ENCODE data around the gene SHROOM2.
A peak's percentile ranks its signal among the peaks of the same experiment; 100 is the strongest.

SHROOM2 gene

DNA sequence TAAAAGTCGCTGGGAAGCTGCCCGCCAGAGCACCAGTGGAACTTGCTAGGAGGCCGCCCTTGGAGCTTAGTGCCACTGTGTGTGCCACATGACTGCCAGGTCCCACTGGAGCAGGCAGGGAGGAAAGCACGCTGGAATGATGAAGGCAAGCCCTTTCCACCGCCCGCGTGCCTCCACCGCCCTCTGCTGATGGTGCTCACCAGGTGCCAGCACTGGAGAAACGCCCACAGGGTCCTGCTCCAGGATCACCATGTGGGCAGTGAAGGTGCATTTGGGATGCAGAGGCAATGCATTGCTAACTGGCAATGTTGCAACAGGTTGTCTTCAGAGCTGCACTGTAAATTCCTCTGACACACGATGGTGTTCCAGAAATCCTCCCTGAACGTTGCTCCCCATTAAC, 76.3 kb downstream of the SHROOM2 start:
- no peak for DNase-seq (ENCODE audit: low read depth in 4 of 4, low spot score in 1 of 4)

DNA sequence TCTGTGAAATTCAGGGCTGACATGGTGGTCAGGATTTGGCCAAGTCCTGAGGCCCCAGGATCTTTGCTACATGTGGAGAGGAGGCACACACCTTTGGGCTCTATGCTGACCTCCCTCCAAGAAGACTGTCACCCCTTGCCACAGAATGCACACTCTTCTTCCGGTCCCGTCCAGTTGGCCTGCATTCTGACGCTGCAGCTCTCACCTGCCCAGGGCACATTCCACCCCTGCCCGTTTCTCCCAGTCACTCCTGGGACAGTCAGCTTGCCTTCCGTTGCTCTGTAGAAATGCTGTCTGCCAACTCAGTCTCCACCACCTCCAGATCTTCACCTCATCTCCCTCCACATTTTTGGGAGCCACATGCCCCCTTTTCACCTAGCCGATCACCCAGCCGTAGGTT, 76.7 kb downstream of the SHROOM2 start:
- DNase-seq (ENCODE audit: low read depth in 4 of 4, low spot score in 1 of 4): no peak

DNA sequence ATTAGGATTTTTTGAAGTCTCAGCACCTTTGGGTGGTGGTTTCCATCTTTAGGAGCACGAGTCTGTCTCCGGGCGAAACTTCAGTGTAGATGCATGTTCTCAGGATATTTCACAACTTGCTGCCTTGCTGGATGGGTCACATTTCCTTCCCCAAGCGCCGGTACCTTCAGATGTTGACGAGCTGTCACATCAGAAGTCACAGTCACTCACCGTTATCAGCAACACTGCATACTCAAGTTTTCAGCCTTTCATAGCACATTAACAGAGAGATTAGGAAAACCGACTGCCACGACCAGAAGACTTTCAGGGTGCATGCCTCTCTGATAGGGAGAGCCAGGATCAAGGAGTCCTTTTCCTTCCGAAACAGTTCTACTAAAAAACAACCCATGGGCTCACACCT, 77.8 kb downstream of the SHROOM2 start:
- DNase-seq (ENCODE audit: low read depth in 4 of 4, low spot score in 1 of 4): no peak

DNA sequence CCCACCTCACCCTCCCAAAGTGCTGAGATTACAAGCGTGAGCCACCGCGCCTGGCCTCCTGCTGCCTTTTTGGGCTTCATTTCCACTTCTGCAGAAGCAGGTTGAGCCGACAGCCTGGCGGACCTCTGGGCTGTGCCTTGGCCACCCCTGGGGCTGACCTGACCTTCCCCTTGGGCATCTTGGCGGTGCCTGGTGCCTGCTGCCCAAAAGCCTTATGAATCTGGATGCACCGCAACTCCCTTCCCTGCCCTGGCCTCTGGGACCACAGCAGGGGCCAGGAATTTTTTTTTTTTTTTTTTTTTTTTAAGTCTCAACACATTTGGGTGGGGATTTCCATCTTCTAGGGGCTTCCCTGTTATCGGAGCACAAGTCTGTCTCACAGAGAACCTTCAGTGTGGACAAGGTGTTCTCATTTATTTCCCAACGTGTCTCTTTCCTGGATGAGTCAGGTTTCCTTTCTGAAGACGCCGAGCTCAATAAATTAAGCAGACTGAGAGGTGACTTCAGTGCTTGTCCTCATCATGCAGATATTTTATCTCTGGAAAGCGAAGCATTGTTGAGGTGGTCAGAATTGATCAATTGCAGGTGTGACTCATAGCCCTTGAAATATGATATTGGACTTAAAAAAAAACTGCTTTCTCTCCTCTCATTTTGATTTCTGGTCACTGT, 79.7 kb downstream of the SHROOM2 start:
- DNase-seq (ENCODE audit: low read depth in 4 of 4, low spot score in 1 of 4): no peak

DNA sequence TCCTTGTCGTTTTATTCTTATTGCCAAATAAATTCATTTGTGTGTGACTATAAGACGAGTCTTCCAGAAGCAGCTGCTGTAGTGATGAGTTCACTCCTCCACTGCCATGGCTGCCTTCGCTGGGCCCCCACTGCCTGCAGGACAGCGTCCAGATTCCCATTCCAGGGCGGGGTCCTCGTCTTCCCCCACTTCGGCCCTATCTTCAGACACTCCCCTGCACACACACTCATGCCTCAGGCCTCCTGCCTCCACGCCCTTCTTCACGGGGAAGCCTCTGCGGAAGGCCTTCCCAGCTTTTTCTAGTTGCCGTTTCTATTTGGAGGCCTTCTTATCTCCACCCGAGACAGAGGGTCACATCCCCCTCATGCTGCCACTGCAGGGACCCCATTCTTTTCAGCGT, 80.4 kb downstream of the SHROOM2 start:
- no peak for DNase-seq (ENCODE audit: low read depth in 4 of 4, low spot score in 1 of 4)

DNA sequence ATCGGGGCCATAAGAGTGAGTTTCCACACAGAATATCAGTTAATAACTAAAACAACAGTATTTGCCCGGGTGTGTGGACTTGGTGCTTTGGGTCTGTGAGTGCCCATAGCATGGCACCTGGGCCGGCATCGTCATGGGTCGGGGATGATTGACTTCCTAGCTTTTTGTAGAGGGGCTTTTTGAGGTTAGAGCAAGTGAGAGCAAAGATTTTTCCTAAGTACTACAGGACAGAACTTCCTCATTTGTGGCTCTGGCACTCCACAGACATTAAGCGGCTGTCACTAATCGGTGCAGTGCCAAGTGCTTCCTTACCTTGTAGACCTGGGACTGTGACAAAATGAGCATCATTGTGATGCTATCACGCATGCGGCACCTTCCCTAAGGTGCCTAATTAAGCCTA, 81.0 kb downstream of the SHROOM2 start:
- DNase-seq (ENCODE audit: low read depth in 4 of 4, low spot score in 1 of 4): no peak

DNA sequence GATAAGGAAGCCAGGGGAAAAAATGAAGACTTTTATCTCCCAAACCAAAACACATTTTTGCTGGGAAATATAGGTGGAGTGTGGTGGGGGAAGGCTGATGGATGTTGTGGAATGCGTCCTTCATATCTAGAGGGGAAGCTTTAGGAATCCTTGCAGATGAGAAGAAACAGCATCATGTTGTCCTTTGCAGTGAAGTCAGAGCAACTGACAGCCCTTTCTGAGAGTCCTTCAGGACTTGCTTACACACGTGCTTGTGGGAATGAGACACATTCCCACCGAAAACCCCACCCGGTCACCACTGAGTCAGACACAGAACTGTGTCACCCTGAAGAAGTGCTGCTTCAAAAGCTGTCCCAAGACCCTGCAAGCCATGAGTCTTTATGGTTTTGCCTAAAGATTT, 81.5 kb downstream of the SHROOM2 start:
- no peak for DNase-seq (ENCODE audit: low read depth in 4 of 4, low spot score in 1 of 4)

DNA sequence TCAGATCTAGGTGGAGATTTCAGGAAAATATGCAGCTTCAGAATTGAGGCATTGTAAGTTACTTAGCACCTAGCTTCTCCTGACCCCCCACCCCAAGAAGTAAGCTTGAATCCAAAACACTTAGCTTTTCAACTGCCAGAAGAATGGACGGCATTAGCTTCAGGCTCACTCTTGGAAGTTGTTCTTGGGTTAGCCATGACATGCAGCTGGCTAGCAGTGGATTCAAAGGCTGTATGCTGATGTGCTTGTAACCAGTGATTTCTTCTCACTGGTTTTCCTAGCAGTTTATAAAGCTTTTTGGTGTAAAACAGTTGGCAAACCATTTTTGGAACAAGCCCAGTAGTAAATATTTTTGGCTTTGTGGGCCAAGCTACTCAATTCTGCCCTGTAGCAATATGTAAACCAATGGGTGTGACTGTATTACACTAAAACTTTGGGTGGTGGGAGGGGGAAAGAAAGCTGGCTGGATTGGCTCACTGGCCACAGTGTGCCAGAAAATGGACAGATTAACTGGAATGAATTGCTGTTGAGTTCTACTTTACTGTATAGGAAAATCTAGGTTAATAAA, 85.6 kb downstream of the SHROOM2 start:
- DNase-seq (ENCODE audit: low read depth in 4 of 4, low spot score in 1 of 4): no peak

DNA sequence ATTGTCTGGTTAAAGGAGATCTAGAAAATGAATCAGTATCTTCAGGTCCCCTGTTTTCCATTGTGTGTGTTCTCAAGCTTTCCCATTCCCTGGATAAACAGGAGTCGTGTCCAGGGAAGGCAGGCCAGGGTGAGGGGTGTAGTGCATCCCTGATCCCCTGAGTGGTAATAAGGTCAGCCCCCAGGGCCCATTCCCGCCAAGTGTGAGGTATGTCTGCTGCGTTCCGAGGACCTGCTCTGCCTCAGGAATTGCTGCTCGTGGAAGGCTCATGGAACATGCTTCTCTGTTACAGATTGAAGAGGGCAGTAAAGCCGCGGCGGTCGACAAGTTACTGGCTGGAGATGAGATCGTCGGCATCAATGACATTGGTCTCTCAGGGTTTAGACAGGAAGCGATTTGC, 87.1 kb downstream of the SHROOM2 start:
- DNase-seq (ENCODE audit: low read depth in 4 of 4, low spot score in 1 of 4): no peak

DNA sequence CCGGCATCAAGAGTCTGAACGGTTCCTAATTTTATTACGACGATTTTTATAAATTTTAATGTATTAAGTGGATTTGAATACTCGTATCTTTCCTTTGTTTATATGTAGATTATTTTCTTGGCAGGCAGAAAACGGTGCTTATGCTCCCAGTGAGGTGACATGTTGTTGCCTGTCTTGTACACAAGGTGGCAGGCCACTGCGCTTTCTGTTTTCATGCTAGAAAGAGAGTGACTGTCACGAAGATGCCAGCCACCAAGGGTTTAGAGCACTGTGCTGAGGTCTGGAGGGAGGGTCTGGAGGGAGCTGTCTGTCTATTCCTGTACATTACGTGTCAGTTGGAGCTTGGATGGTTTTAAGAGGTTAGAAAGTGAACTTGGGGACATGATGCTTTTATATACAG, 87.7 kb downstream of the SHROOM2 start:
- peak in 3 of 4 experiments; percentile 9 to 15 (median 13) for DNase-seq (ENCODE audit: low read depth in 4 of 4, low spot score in 1 of 4)

DNA sequence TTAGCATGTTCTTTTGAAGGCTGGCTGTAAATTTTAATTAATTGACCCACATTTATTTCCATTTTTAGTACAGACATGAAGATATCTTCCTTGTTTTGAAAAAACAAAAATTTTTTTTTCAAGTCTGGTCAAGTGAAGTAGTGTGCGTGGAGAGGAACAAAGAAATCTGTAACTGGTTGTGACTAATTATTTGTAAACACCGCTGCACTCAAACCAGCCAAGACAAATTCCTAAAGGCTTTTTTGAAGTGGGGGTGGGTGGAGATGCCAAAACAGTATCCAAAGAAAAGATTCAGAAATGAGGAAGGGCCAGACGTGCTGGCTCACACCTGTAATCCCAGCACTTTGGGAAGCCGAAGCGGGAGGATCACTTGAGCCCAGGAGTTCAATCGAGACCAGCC, 88.3 kb downstream of the SHROOM2 start:
- DNase-seq (ENCODE audit: low read depth in 4 of 4, low spot score in 1 of 4): no peak

DNA sequence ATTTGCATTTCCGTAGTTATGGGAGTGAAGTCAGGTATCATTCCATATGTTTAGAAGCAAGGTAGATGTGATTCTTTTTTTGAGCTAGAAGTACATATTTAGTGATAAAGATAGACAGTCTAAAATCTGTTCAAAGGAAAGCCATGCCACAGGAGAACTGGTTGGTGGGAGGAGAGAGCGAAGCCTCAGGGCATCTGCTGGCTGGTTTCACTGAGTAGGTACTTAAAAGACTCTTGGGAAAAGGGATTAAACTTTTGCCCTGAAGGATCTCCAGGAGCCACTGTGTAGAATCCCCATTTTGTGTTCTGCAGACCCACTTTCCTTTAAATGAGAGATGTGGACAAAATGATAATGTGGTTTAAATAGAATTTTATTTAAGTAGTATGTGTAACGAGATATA, 89.6 kb downstream of the SHROOM2 start:
- DNase-seq (ENCODE audit: low read depth in 4 of 4, low spot score in 1 of 4): no peak

DNA sequence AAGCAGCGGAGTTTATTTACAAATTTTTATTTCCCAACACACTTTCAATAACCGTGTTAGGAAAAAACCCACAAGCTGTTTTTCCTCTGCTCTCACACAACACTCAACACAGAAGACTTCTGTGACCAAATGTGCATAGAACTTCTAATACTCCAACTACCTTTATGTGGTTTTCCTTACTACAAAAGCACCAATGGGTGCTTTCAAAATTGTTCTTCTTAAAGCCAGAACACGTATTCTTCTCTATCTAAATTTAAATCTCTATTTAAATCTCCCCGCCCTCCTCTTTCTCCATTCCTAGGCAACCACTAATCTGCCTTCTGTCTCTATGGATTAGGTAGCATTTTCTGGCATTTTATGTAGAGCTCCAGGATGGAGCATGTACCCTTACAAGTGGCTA, 90.0 kb downstream of the SHROOM2 start:
- no peak for DNase-seq (ENCODE audit: low read depth in 4 of 4, low spot score in 1 of 4)

DNA sequence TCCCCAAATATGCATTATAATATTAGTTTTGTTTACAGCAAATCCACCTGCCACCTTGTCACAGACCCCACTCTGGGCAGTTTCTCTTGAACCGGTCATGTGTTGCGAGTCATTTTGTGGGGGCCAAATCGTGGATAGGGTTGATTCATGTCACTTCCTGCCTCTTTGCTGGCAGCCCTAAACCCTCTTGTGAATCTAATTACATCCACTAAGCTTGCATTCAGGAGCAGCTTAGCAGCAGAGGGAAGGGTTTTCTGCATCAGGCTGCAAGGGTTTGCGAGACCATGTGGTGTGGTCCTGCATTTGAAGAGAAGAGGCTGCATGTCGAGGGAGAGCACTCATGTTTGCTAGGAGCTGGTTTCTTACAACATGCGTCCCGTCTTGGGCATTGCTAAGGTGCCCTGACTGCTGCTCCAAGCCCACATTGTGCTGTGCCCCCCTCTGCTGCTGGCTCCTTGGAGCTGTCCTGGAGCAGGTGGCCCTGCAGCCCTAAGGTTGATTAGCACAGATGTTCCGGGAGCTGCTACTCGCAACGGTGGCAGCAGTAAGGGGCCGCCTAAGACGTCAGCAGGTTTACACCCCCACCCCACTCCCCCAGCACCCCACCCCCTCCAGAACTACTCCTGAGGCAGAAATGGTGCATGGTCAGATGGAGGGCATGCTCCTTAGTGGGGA, 92.1 kb downstream of the SHROOM2 start:
- no peak for DNase-seq (ENCODE audit: low read depth in 4 of 4, low spot score in 1 of 4)

DNA sequence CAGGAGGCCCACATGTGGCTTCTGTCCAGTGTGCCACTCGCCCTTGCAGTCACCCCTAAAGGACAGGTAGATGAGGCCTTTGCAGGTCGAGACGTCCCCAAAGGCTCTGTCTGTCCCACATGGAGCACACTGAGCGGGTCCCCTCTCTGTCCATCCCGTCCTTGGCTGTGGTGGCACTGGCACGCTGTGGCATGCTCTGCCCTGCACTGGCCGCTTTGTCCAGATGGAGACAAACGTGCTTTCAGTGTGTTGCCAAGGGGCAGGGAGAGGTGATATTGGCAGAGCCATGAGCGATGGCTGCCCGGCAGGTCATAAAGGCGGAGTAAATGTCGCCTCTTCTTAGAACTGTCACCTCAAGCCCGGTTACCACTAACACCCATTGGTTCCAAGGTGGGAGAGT, 94.0 kb downstream of the SHROOM2 start:
- DNase-seq (ENCODE audit: low read depth in 4 of 4, low spot score in 1 of 4): no peak

DNA sequence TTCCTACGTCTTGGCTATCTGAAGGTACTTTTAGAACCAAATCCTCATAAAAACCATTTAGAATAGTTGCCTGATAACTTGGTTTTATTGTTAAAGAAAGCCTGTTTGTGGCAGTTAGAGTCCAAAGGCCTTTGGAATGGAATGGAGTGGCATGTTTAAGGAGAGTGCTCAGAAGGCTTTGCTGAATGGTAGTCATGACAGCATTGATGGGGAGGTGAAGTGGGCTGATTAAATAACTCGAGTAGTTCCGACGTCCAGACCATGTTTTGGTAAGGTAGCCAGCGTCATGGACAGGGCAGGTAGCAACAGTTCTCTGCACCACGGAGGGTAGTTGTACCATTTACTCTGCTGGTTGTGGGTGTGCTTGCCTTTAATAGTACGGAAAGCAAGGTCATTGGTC, 94.6 kb downstream of the SHROOM2 start:
- no peak for DNase-seq (ENCODE audit: low read depth in 4 of 4, low spot score in 1 of 4)

DNA sequence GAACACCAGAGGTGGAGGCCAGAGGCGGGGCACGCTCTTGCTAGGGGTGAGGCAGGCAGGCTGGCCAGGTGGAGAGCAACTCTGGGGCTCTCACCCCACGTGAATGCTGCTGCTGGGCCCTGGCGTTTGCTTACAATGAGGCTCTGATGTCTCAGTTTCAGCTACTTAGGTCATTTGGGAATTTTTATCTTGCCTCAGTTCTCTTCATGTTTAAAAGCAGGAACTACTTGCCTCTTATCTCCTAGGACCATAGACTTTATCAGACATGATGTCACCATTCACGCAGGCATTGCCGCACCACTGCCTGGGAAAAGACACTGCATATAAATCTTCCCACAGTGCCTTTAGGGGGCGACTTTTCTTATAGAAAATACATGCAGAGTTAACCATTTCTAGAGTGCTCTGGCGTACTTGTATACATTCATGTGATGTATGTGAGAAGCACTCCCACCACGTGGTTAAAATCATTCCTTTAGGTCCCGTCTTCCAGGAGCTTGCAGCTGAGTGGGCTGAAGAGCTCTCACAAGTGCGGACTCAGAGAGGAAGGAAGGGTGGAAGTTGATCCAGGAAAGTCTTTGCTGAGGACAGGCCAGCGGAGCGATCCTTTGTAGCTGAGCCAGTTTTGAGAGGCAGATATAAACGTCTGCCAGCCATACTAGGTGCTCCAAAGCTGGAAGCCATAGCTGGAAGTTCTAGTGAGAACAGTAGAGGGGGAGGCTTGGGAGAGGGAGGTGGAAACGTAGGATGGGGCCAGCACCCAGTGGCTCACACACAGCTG, 96.6 kb downstream of the SHROOM2 start:
- DNase-seq (ENCODE audit: low read depth in 4 of 4, low spot score in 1 of 4): no peak

DNA sequence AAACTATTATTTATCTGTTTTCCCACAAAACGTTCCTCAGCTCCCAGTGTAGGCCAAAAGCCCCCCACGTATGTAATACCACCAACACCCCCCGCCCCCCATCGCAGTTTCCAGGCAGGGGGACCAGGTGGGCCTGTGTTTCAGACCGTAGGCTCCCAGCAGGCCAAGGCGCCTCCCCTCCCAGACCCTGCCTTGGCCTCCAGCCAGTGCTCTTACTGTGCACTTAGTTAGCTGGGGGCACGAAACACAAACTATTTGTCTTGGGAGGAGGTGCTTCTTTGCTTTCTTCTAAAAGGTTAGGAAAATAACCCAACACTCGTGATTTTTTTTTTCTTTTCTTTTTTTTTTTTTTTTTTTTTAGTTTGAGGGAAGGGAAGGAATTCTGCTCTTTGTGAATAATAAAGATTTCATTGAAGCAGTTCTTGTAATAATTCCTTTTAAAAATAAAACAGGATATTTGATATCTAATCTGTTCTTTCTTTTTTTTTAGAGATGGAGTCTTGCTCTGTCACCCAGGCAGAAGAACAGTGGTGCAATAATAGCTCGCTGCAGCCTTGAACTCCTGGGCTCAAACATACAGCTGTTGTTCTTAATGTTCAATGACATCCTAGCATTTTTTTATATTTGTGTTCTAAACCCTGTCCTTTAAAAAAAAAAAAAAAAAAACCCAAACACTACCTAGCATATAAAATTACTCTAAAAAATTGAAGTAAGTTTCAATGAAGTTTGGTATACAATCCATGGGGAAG, 98.0 kb downstream of the SHROOM2 start:
- no peak for DNase-seq (ENCODE audit: low read depth in 4 of 4, low spot score in 1 of 4)

DNA sequence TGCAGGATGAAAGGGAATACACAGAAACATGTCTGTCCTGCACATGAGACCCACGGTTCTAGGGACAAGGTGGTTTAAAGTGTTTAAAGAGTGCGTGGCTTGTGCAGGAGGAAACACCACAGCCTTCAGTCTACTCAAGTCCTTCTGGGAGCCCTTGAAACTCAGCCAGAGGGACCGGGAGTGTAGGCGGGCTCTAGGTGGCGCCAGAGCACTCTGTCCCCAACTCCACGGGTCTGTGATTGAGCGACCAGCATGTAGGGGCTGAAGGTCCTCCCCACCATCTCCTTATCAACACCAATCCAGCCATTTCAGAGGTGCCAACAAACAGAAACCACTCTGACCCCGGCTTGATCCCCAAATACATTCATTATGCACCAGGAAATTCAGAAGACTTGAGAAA, 98.9 kb downstream of the SHROOM2 start:
- peak; percentile 10 to 30 (median 18) for DNase-seq (ENCODE audit: low read depth in 4 of 4, low spot score in 1 of 4)

DNA sequence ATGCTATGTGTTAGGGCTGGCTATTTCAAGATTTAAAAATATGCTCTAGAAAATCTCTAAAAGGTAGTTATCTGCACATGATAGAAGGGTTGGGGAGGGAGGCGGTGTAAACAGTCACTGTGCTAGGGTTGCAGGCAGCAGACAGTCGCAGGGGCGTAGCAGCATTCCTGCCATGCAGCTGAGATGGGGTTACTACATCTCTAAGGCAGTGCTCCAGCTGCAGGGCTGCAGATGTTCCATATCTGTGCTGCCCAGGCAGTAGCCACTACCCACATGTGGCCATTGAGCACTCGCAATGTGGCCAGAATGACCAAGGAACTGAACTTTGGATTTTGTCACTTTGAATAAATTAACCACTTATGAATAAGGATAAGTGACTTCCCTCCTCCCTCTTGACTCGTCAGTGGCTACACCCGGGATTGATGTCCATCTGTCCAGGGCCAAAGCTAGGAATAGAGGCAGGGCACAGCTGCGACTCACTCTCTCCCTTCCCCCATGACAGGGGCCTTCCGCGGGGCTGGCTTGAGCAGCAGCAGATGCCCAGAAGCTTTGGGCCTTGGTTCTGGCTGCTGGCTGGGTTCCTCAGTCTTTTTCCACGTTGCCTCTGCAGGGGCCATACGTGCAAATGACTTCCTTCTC, 101.5 kb downstream of the SHROOM2 start:
- DNase-seq (ENCODE audit: low read depth in 4 of 4, low spot score in 1 of 4): no peak

DNA sequence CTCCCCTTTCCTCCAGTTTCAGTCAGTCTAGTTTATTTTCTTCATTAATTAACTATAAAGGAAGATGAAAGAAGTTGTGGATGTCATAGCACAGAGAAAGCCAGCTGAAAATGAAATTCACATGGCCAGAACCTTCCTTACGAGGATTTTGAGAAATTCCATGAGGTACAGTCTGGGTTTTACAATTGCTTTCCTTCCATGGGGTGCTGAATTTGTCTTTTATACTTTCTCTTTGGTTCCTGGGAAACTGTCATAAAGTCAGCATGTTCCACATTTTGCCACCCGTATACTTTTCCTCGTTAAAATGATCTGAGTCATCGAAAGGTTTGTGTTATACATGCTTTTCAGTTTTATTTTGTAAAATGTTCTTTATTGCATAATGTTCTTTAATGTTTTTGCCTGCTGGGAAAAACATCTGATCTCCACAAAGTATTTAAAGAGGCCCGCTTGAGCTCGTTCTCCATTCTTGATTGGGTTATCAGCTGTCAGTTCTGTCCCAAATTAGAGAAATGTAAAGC, 102.8 kb downstream of the SHROOM2 start:
- no peak for DNase-seq (ENCODE audit: low read depth in 4 of 4, low spot score in 1 of 4)
